GM18858 (cell line): ENCODE data around the gene OR2AT4.
A peak's percentile ranks its signal among the peaks of the same experiment; 100 is the strongest.
"Not testable (repeated sequence)": the region's sequence is repeated elsewhere in the genome, so short reads cannot be mapped to it uniquely, and the experiment has no call there.

Experiments used
- ATAC-seq: cut with Tn5 transposase; IDR thresholded peaks from one replicate; pipeline ENCODE4 v1.9.1; 2021; ENCODE audit not compliant: unreplicated experiment

OR2AT4 gene

GRCh38 chr11:75103380-75104026 is 6.8 kb upstream of the OR2AT4 start:
- no peak for ATAC-seq

GRCh38 chr11:75101424-75102128 is 4.9 kb upstream of the OR2AT4 start:
- ATAC-seq = no peak

GRCh38 chr11:75100314-75100713 is 3.6 kb upstream of the OR2AT4 start:
- peak; percentile 90 for ATAC-seq

GRCh38 chr11:75099635-75100034 is 3.0 kb upstream of the OR2AT4 start:
- no peak for ATAC-seq

- ATAC-seq = not testable (repeated sequence)
These were observed 2.3 kb upstream of the OR2AT4 start for GRCh38 chr11:75098835-75099439.

GRCh38 chr11:75098181-75098580 is 1.5 kb upstream of the OR2AT4 start:
- ATAC-seq = not testable (repeated sequence)

- no peak for ATAC-seq
These were observed 489 bp upstream of the OR2AT4 start for GRCh38 chr11:75097173-75097557.

GRCh38 chr11:75094382-75094781 is 2.3 kb downstream of the OR2AT4 start:
- ATAC-seq = not testable (repeated sequence)

- ATAC-seq = no peak
These were observed 6.0 kb downstream of the OR2AT4 start for GRCh38 chr11:75090671-75091177.

GRCh38 chr11:75087319-75088305 is 9.1 kb downstream of the OR2AT4 start:
- no peak for ATAC-seq

- ATAC-seq = no peak
These were observed 11.8 kb downstream of the OR2AT4 start for GRCh38 chr11:75084883-75085282.

GRCh38 chr11:75083217-75083605 is 13.5 kb downstream of the OR2AT4 start:
- ATAC-seq = no peak

GRCh38 chr11:75082601-75083216 is 14.0 kb downstream of the OR2AT4 start:
- no peak for ATAC-seq

GRCh38 chr11:75079546-75079945 is 17.1 kb downstream of the OR2AT4 start:
- ATAC-seq = no peak

- no peak for ATAC-seq
These were observed 18.4 kb downstream of the OR2AT4 start for GRCh38 chr11:75078233-75078632.

GRCh38 chr11:75077316-75077715 is 19.4 kb downstream of the OR2AT4 start:
- no peak for ATAC-seq

GRCh38 chr11:75076671-75077070 is 20.0 kb downstream of the OR2AT4 start:
- no peak for ATAC-seq

- ATAC-seq = no peak
These were observed 23.1 kb downstream of the OR2AT4 start for GRCh38 chr11:75073459-75074190.

GRCh38 chr11:75072582-75072981 is 24.1 kb downstream of the OR2AT4 start:
- ATAC-seq = no peak

- no peak for ATAC-seq
These were observed 27.2 kb downstream of the OR2AT4 start for GRCh38 chr11:75069473-75069872.
